Measurements from ENCODE around the gene INPPL1. TPM values are rescaled to one million over a fixed set of nuclear protein-coding genes. Genes with fewer than 3 reads are reported as not detected.

Gene INPPL1
- total RNA-seq, 1 experiment from 2014 or later: 214 TPM

DNA sequence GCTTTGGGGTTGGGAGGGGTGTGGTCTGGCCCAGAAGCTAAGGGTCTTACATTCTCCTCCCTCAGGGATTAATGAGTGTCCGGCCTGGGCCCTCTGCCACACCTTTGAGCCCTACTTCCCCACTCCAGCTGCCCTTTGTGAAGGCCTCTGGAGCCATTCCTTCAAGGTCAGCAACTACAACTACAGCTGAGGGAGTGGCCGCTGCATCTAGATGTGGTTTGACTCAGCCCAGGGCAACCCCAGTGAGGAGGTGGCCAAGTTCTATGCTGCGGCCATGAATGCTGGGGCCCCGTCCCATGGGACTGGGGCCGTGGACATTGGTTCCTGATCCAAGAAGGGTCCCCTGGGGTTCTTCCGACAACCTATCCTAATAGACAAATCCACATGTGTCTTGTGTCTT is 46.9 kb upstream of the INPPL1 start:
- no peak overlapping the region for H2BK120ac ChIP-seq (ENCODE audit: low read depth, low read length, poor library complexity, severe bottlenecking)
- no peaks in the 10 kb centered on the region for H3K4me1 ChIP-seq (ENCODE audit: insufficient read depth, low read length)
- TF ChIP-seq, protein P1, sequence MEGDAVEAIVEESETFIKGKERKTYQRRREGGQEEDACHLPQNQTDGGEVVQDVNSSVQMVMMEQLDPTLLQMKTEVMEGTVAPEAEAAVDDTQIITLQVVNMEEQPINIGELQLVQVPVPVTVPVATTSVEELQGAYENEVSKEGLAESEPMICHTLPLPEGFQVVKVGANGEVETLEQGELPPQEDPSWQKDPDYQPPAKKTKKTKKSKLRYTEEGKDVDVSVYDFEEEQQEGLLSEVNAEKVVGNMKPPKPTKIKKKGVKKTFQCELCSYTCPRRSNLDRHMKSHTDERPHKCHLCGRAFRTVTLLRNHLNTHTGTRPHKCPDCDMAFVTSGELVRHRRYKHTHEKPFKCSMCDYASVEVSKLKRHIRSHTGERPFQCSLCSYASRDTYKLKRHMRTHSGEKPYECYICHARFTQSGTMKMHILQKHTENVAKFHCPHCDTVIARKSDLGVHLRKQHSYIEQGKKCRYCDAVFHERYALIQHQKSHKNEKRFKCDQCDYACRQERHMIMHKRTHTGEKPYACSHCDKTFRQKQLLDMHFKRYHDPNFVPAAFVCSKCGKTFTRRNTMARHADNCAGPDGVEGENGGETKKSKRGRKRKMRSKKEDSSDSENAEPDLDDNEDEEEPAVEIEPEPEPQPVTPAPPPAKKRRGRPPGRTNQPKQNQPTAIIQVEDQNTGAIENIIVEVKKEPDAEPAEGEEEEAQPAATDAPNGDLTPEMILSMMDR (conservative IDR thresholded peaks at IDR 0.05): no peak
- no peaks in the 10 kb centered on the region for H3K79me1 ChIP-seq (ENCODE audit: insufficient read depth, low read depth, low read length, poor library complexity, severe bottlenecking)
- no CpG with 5 or more reads among the region's 6 CpGs for WGBS (ENCODE audit: extremely low coverage, insufficient read length, low lambda C conversion rate)
- H4K8ac ChIP-seq (replicated peaks; ENCODE audit: insufficient read length, low read depth, low read length): no peak overlapping the region
- Mint-ChIP-seq H3K36me3 (ENCODE audit: insufficient read depth in 1 of 3, low read depth in 3 of 3) (no peaks in the 10 kb centered on the region), H3K4me3 (no peak overlapping the region), H3K4me1 (peaks cover 4% of the 10 kb centered on the region in 2 experiments; a peak in 3 of 4 replicates), H3K27ac (no peak overlapping the region), H3K9me3 (no peaks in the 10 kb centered on the region), H3K27me3 (ENCODE audit: low read depth) (peaks cover 17% of the 10 kb centered on the region)
- no peak overlapping the region for H4K5ac ChIP-seq (ENCODE audit: insufficient read length, low read depth, low read length)
- H3K27ac ChIP-seq (ENCODE audit: insufficient read length, low read depth, low read length): no peak overlapping the region
- no peak overlapping the region for H3K56ac ChIP-seq (ENCODE audit: insufficient read length, low read depth, low read length)
- no peak overlapping the region for H2BK15ac ChIP-seq (ENCODE audit: low read depth, low read length)
- no peak overlapping the region for H2AK5ac ChIP-seq (ENCODE audit: insufficient read length, low read length)
- no peak overlapping the region for H3K9ac ChIP-seq (ENCODE audit: extremely low read depth, insufficient read length, low read length)
- no peak overlapping the region for H3K18ac ChIP-seq (ENCODE audit: insufficient read length, low read depth, low read length)
- no peak overlapping the region for H3K14ac ChIP-seq (ENCODE audit: insufficient read depth, low read length)
- no peak overlapping the region for H4K91ac ChIP-seq (ENCODE audit: insufficient read length, low read depth, low read length)
- H3K23ac ChIP-seq (ENCODE audit: insufficient read length, low read depth, low read length): no peak overlapping the region
- no peaks in the 10 kb centered on the region for H4K20me1 ChIP-seq (ENCODE audit: control insufficient read depth, insufficient read depth, insufficient read length)
- H2AFZ ChIP-seq (ENCODE audit: low read length): no peak overlapping the region
- H3K4me2 ChIP-seq (ENCODE audit: insufficient read depth, insufficient read length, low read length): no peak overlapping the region
- H3K27me3 ChIP-seq (ENCODE audit: insufficient read depth, low read length): no peaks in the 10 kb centered on the region
- H2BK5ac ChIP-seq (ENCODE audit: insufficient read length, low read length): no peak overlapping the region
- H3K9me3 ChIP-seq (ENCODE audit: control insufficient read depth, low read depth, low read length): no peaks in the 10 kb centered on the region
- DNase-seq: no peak
- H3K4ac ChIP-seq (ENCODE audit: low read depth, low read length): no peak overlapping the region
- H3K79me2 ChIP-seq (ENCODE audit: insufficient read depth, low read length): no peaks in the 10 kb centered on the region
- no peak overlapping the region for H2BK20ac ChIP-seq (ENCODE audit: low read depth, low read length, poor library complexity, severe bottlenecking)
- H3T11ph ChIP-seq (ENCODE audit: low read length): no peak overlapping the region
- H3K23me2 ChIP-seq (ENCODE audit: insufficient read length, low read depth, low read length, poor library complexity, severe bottlenecking): no peaks in the 10 kb centered on the region
- H2BK12ac ChIP-seq (ENCODE audit: insufficient read length, low read depth, low read length): no peak overlapping the region
